Measurements from ENCODE around the gene GRIK3. TPM values are rescaled to one million over a fixed set of nuclear protein-coding genes. Genes with fewer than 3 reads are reported as not detected.

The GRIK3 gene
- total RNA-seq, 4 donors from 2014 or later = 0.75 to 9.8 (median 1.2) TPM

GRCh38 chr1:36971852-36972618 is 62.3 kb downstream of the GRIK3 start:
- in situ Hi-C loops (cut with MboI; ENCODE audit: low pct_ligation_motif_present in 1 of 4, low pct_unique_long_range_greater_than_20kb in 1 of 4, low sequenced_read_pairs in 3 of 4) (no loop called here), intact Hi-C loops (cut with DNase I; ENCODE audit: low total_unique reads) (no loop called here)
- no peak for TF ChIP-seq POLR2AphosphoS5 (IDR thresholded peaks at IDR 0.05)
- TF ChIP-seq EP300 (IDR thresholded peaks at IDR 0.05; ENCODE audit: low read depth) = no peak
- TF ChIP-seq CTCF (IDR thresholded peaks at IDR 0.05) = no peak
- no peak for TF ChIP-seq POLR2A (IDR thresholded peaks at IDR 0.05)
- Histone ChIP-seq H3K4me3 (no peak overlapping the region), H3K27ac (no peak overlapping the region), H3K27me3 (no peaks in the 10 kb centered on the region), H3K36me3 (no peaks in the 10 kb centered on the region), H3K9me3 (no peaks in the 10 kb centered on the region), H3K4me1 (no peaks in the 10 kb centered on the region)
- 36 to 62% methylated on average over 4 to 14 of the region's 14 CpGs for WGBS, 2 donors (ENCODE audit: low coverage in 1 of 2)
- no peak for DNase-seq

- intact Hi-C loops (cut with DNase I; ENCODE audit: low total_unique reads) = no loop called here
- Histone ChIP-seq H3K9me3 (no peaks in the 10 kb centered on the region), H3K27ac (no peak overlapping the region), H3K36me3 (no peaks in the 10 kb centered on the region), H3K27me3 (no peaks in the 10 kb centered on the region), H3K4me3 (no peak overlapping the region), H3K4me1 (no peaks in the 10 kb centered on the region)
- in situ Hi-C loops (cut with MboI; ENCODE audit: low pct_ligation_motif_present in 1 of 4, low pct_unique_long_range_greater_than_20kb in 1 of 4, low sequenced_read_pairs in 3 of 4) = no loop called here
- no peak for DNase-seq
- 43% methylated on average over 3 of the region's 3 CpGs; no CpG with 5 or more reads in 1 of the 2 donors for WGBS, 2 donors (ENCODE audit: low coverage in 1 of 2)
- TF ChIP-seq CTCF (IDR thresholded peaks at IDR 0.05) = no peak
- TF ChIP-seq POLR2A (IDR thresholded peaks at IDR 0.05) = no peak
- TF ChIP-seq EP300 (IDR thresholded peaks at IDR 0.05; ENCODE audit: low read depth) = no peak
- TF ChIP-seq POLR2AphosphoS5 (IDR thresholded peaks at IDR 0.05) = no peak
These were observed 65.6 kb downstream of the GRIK3 start for GRCh38 chr1:36968730-36969129.

- no peak overlapping the region for H3K27ac ChIP-seq
- H3K27me3 ChIP-seq = no peaks in the 10 kb centered on the region
- no peak overlapping the region for H3K4me3 ChIP-seq
- DNase-seq = no peak
- no peaks in the 10 kb centered on the region for H3K9me3 ChIP-seq
- no peaks in the 10 kb centered on the region for H3K36me3 ChIP-seq
- intact Hi-C loops (cut with DNase I; ENCODE audit: low total_unique reads) = no loop called here
- in situ Hi-C loops (cut with MboI; ENCODE audit: low pct_ligation_motif_present in 1 of 4, low pct_unique_long_range_greater_than_20kb in 1 of 4, low sequenced_read_pairs in 3 of 4) = no loop called here
- H3K4me1 ChIP-seq = no peaks in the 10 kb centered on the region
- WGBS, 2 donors (ENCODE audit: low coverage in 1 of 2) = 31% methylated on average over 3 of the region's 3 CpGs; no CpG with 5 or more reads in 1 of the 2 donors
- TF ChIP-seq EP300 (IDR thresholded peaks at IDR 0.05; ENCODE audit: low read depth) = no peak
- no peak for TF ChIP-seq CTCF (IDR thresholded peaks at IDR 0.05)
- TF ChIP-seq POLR2A (IDR thresholded peaks at IDR 0.05) = no peak
- no peak for TF ChIP-seq POLR2AphosphoS5 (IDR thresholded peaks at IDR 0.05)
These were observed 68.1 kb downstream of the GRIK3 start for GRCh38 chr1:36966242-36966641.

- intact Hi-C loops (cut with DNase I; ENCODE audit: low total_unique reads) = no loop called here
These were observed 68.8 kb downstream of the GRIK3 start for GRCh38 chr1:36965275-36966159.

More at GRCh38 chr1:36965275-36966159, 68.8 kb downstream of the GRIK3 start:
- no peak overlapping the region for H3K27ac ChIP-seq
- TF ChIP-seq POLR2A (IDR thresholded peaks at IDR 0.05) (no peak), EP300 (IDR thresholded peaks at IDR 0.05; ENCODE audit: low read depth) (no peak)
- no peaks in the 10 kb centered on the region for H3K27me3 ChIP-seq
- 37 to 40% methylated on average over 5 to 11 of the region's 11 CpGs for WGBS, 2 donors (ENCODE audit: low coverage in 1 of 2)
- no peaks in the 10 kb centered on the region for H3K4me1 ChIP-seq
- DNase-seq = no peak
- no peaks in the 10 kb centered on the region for H3K9me3 ChIP-seq
- H3K4me3 ChIP-seq = no peak overlapping the region
- in situ Hi-C loops (cut with MboI; ENCODE audit: low pct_ligation_motif_present in 1 of 4, low pct_unique_long_range_greater_than_20kb in 1 of 4, low sequenced_read_pairs in 3 of 4) = no loop called here
- no peaks in the 10 kb centered on the region for H3K36me3 ChIP-seq
